Measurements from ENCODE around the gene TLR2. TPM values are rescaled to one million over a fixed set of nuclear protein-coding genes. Genes with fewer than 3 reads are reported as not detected.

Gene TLR2
- polyA plus RNA-seq, 1 donor (not counting 4 experiments of a cell fraction or from before 2014, with no cell fraction given) = 1.8 TPM

DNA sequence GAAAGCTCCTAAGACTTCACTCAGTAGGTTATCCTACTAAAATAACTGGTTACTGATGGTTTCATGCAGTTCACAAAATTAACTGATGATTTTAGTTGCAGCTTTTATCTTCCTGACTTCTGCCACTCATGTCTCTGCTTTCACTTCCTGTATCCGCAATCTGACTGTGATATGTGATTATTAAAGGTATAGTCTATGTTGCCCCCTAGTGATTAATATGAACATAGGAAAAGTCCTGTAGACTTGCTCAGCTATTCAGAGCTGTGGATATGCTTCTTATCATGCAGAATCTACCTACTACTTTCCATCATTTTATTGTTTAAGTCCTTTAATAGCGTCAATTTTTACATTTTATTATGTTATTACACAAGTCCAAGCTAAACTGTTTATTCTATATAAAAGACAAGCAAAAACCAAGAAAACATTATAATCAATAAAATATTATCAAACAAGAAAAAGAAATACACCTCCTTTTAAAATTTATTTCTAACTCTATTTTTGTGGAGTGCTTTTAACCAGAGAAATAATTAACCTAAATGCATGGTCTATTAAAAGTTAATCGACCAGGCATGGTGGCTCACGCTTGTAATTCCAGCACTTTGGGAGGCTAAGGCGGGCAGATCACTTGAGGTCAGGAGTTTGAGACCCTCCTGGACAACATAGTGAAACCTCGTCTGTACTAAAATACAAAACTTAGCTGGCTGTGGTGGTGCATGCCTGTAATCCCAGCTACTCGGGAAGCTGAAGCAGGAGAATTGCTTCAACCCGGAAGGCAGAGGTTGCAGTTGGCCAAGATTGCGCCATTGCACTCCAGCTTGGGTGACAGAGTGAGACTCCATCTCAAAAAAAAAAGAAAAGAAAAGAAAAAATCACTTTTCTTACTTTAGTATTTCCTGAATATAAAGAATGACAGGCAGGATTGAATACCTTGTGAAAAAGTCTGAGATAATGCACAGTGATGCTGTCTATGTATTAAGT, 40.4 kb upstream of the TLR2 start:
- DNase-seq (ENCODE audit: low read depth, low spot score) (no peak), FAIRE-seq (peak; percentile 52)
- H3K9me3 ChIP-seq (ENCODE audit: control insufficient read depth, low read depth, low read length) = peaks cover 2% of the 10 kb centered on the region
- no peaks in the 10 kb centered on the region for H3K9me1 ChIP-seq (ENCODE audit: control insufficient read depth, extremely low read depth, insufficient read depth, low read length)
- H3K79me2 ChIP-seq (ENCODE audit: control insufficient read depth, insufficient read depth, low read length) = no peaks in the 10 kb centered on the region
- no peak overlapping the region for H3K27ac ChIP-seq (ENCODE audit: control insufficient read depth, insufficient read depth, low read length)
- dilution Hi-C loops (cut with MboI; ENCODE audit: extremely low pct_ligation_motif_present, low sequenced_read_pairs) = no loop called here
- H3K9ac ChIP-seq (ENCODE audit: control insufficient read depth, extremely low read depth, insufficient read depth, low read length) = no peak overlapping the region
- H3K36me3 ChIP-seq (ENCODE audit: control insufficient read depth in 2 of 2, extremely low read depth in 1 of 2, insufficient read depth in 2 of 2, low read length in 2 of 2) = no peaks in the 10 kb centered on the region
- TF ChIP-seq, protein P1, sequence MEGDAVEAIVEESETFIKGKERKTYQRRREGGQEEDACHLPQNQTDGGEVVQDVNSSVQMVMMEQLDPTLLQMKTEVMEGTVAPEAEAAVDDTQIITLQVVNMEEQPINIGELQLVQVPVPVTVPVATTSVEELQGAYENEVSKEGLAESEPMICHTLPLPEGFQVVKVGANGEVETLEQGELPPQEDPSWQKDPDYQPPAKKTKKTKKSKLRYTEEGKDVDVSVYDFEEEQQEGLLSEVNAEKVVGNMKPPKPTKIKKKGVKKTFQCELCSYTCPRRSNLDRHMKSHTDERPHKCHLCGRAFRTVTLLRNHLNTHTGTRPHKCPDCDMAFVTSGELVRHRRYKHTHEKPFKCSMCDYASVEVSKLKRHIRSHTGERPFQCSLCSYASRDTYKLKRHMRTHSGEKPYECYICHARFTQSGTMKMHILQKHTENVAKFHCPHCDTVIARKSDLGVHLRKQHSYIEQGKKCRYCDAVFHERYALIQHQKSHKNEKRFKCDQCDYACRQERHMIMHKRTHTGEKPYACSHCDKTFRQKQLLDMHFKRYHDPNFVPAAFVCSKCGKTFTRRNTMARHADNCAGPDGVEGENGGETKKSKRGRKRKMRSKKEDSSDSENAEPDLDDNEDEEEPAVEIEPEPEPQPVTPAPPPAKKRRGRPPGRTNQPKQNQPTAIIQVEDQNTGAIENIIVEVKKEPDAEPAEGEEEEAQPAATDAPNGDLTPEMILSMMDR (optimal IDR thresholded peaks at IDR 0.05 in 1 of 3, IDR thresholded peaks at IDR 0.05 in 1 of 3, conservative IDR thresholded peaks at IDR 0.05 in 1 of 3; ENCODE audit: extremely low read depth in 1 of 3, insufficient read depth in 2 of 3, low read length in 3 of 3) = peak in 2 of 3 experiments; percentile 33 to 42
- TF ChIP-seq EZH2 (IDR thresholded peaks at IDR 0.05; ENCODE audit: low read length) = no peak
- peaks cover 3% of the 10 kb centered on the region for H3K4me1 ChIP-seq (ENCODE audit: control insufficient read depth, extremely low read depth, insufficient read depth, low read length)
- H3K4me3 ChIP-seq (ENCODE audit: control insufficient read depth in 2 of 3, extremely low read depth in 1 of 3, insufficient read depth in 2 of 3, low read depth in 1 of 3, low read length in 3 of 3) = no peak overlapping the region
- peak overlapping the region; percentile 56 for H2AFZ ChIP-seq (ENCODE audit: control insufficient read depth, low read length)
- H3K27me3 ChIP-seq (ENCODE audit: control insufficient read depth, extremely low read depth, insufficient read depth, low read length) = no peaks in the 10 kb centered on the region
- peak overlapping the region; percentile 4 for H3K4me2 ChIP-seq (ENCODE audit: control insufficient read depth, extremely low read depth, insufficient read depth, low read depth, low read length)
- H4K20me1 ChIP-seq (ENCODE audit: control insufficient read depth, extremely low read depth, insufficient read depth, low read length) = no peaks in the 10 kb centered on the region

DNA sequence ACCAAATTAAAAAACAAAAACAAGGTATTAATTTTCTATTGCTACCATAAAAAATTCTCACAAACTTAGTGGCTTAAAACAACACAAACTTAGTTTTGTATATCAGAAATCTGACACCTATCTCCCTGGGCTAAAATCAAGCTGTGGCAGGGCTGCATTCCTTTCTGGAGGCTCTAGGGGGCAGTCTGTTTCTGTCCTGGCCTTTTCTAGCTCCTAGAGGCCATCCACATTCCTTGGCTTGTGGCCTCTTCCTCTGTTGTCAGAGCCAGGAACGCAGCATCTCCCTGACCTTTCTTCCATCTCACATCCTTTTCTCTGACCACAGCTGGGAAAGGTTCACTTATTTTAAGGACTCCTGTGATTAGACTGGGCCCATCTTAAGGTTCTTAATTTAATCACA, 38.9 kb upstream of the TLR2 start:
- Histone ChIP-seq H3K27ac (ENCODE audit: control insufficient read depth, insufficient read depth, low read length) (no peak overlapping the region), H3K4me3 (ENCODE audit: control insufficient read depth in 2 of 3, extremely low read depth in 1 of 3, insufficient read depth in 2 of 3, low read depth in 1 of 3, low read length in 3 of 3) (no peak overlapping the region), H3K4me1 (ENCODE audit: control insufficient read depth, extremely low read depth, insufficient read depth, low read length) (peaks cover 3% of the 10 kb centered on the region), H4K20me1 (ENCODE audit: control insufficient read depth, extremely low read depth, insufficient read depth, low read length) (no peaks in the 10 kb centered on the region), H3K79me2 (ENCODE audit: control insufficient read depth, insufficient read depth, low read length) (no peaks in the 10 kb centered on the region), H2AFZ (ENCODE audit: control insufficient read depth, low read length) (no peak overlapping the region), H3K4me2 (ENCODE audit: control insufficient read depth, extremely low read depth, insufficient read depth, low read depth, low read length) (no peak overlapping the region), H3K36me3 (ENCODE audit: control insufficient read depth in 2 of 2, extremely low read depth in 1 of 2, insufficient read depth in 2 of 2, low read length in 2 of 2) (no peaks in the 10 kb centered on the region), H3K9me1 (ENCODE audit: control insufficient read depth, extremely low read depth, insufficient read depth, low read length) (no peaks in the 10 kb centered on the region), H3K27me3 (ENCODE audit: control insufficient read depth, extremely low read depth, insufficient read depth, low read length) (no peaks in the 10 kb centered on the region), H3K9ac (ENCODE audit: control insufficient read depth, extremely low read depth, insufficient read depth, low read length) (no peak overlapping the region), H3K9me3 (ENCODE audit: control insufficient read depth, low read depth, low read length) (peaks cover 2% of the 10 kb centered on the region)
- TF ChIP-seq EZH2 (IDR thresholded peaks at IDR 0.05; ENCODE audit: low read length) = no peak
- TF ChIP-seq, protein P1 (optimal IDR thresholded peaks at IDR 0.05 in 1 of 3, IDR thresholded peaks at IDR 0.05 in 1 of 3, conservative IDR thresholded peaks at IDR 0.05 in 1 of 3; ENCODE audit: extremely low read depth in 1 of 3, insufficient read depth in 2 of 3, low read length in 3 of 3) = peak; percentile 9 to 32 (median 32)
- dilution Hi-C loops (cut with MboI; ENCODE audit: extremely low pct_ligation_motif_present, low sequenced_read_pairs) = no loop called here
- DNase-seq (ENCODE audit: low read depth, low spot score) (no peak), FAIRE-seq (no peak)
